H1 (cell line): ENCODE data around the gene MAML3. TPM values are rescaled to one million over a fixed set of nuclear protein-coding genes. Genes with fewer than 3 reads are reported as not detected.

Experiments
- CTCF ChIA-PET: fragments of 300-600 bp; sonication (Branson Sonifier 250); formaldehyde crosslinking; loops from one replicate; lab custom pipeline; 2021; ENCODE audit not compliant: partially characterized antibody; lab: Charles Lee
- POLR2A ChIA-PET: fragments of 300-600 bp; sonication (Branson Sonifier 250); formaldehyde crosslinking; loops from one replicate; lab custom pipeline; 2021; ENCODE audit warnings: inconsistent platforms; ENCODE audit not compliant: partially characterized antibody; lab: Charles Lee
- DNase-seq, 2 experiments: peaks; one replicate each; pipeline versions ENCODE4 v3.0.0 to v3.0.0-alpha.2; 2010 to 2022; ENCODE audit warnings: low spot score in 2 of 2, low read depth in 1 of 2, mixed read lengths in 1 of 2
- FAIRE-seq: peaks from 2 replicates; lab custom pipeline; 2011; peaks lifted over from hg19 to GRCh38; lab: Jason Lieb, UNC
- H2AFZ ChIP-seq: 2 replicates; pipeline ENCODE4 v1.8.1; 2012; ENCODE audit warnings: low read length, inconsistent platforms
- H2AK5ac ChIP-seq: 2 replicates; pipeline ENCODE4 v1.6.1; 2013; ENCODE audit warnings: low read depth, low read length
- H2BK120ac ChIP-seq: replicated peaks from 2 replicates; pipeline ENCODE3; 2013; ENCODE audit warnings: low read depth, low read length, inconsistent platforms
- H2BK12ac ChIP-seq: 2 replicates; pipeline ENCODE4 v1.6.1; 2013; ENCODE audit warnings: low read depth, low read length
- H2BK15ac ChIP-seq: 2 replicates; pipeline ENCODE4 v1.6.1; 2013; ENCODE audit warnings: low read length
- H2BK20ac ChIP-seq: 2 replicates; pipeline ENCODE4 v1.6.1; 2013; ENCODE audit warnings: low read length
- H2BK5ac ChIP-seq: 2 replicates; pipeline ENCODE4 v1.6.1; 2013; ENCODE audit warnings: low read depth, low read length
- H3K14ac ChIP-seq: 2 replicates; pipeline ENCODE4 v1.6.1; 2013; ENCODE audit warnings: inconsistent platforms; ENCODE audit not compliant: insufficient read length
- H3K18ac ChIP-seq: 2 replicates; pipeline ENCODE4 v1.6.1; 2013; ENCODE audit warnings: low read length; ENCODE audit errors: extremely low read depth
- H3K23ac ChIP-seq: 2 replicates; pipeline ENCODE4 v1.6.1; 2013; ENCODE audit warnings: inconsistent platforms; ENCODE audit not compliant: insufficient read length
- H3K23me2 ChIP-seq: 2 replicates; pipeline ENCODE4 v1.6.1; 2013; ENCODE audit warnings: low read depth, low read length
- H3K27ac ChIP-seq: 2 replicates; pipeline ENCODE4 v1.6.1; 2011; ENCODE audit warnings: low read depth, low read length, inconsistent platforms
- H3K27me3 ChIP-seq, 4 experiments: replicated peaks in 1 of 4; 1 replicate in 1 of 4; 2 replicates in 3 of 4; pipeline versions ENCODE4 v1.6.1 to v1.8.1; 2011 to 2013; ENCODE audit warnings: low read length in 3 of 4, mild to moderate bottlenecking in 3 of 4, inconsistent platforms in 2 of 4, mixed read lengths in 2 of 4, moderate library complexity in 1 of 4; ENCODE audit not compliant: control insufficient read depth in 3 of 4, insufficient read depth in 3 of 4; ENCODE audit errors: extremely low read depth in 1 of 4
- H3K36me3 ChIP-seq, 4 experiments: 2 replicates each; pipeline versions ENCODE4 v1.6.1 to v1.8.1; 2011 to 2013; ENCODE audit warnings: mild to moderate bottlenecking in 4 of 4, low read length in 3 of 4, moderate library complexity in 2 of 4, control low read depth in 1 of 4, inconsistent platforms in 1 of 4; ENCODE audit not compliant: insufficient read depth in 4 of 4, control insufficient read depth in 2 of 4
- H3K4ac ChIP-seq: replicated peaks from 2 replicates; pipeline ENCODE3; 2013; ENCODE audit warnings: low read length, low read depth, mixed read lengths, inconsistent platforms; ENCODE audit not compliant: insufficient read length
- H3K4me1 ChIP-seq, 4 experiments: replicated peaks in 1 of 4; 1 replicate in 1 of 4; 2 replicates in 3 of 4; pipeline versions ENCODE4 v1.6.1 to v1.8.1; 2011 to 2013; ENCODE audit warnings: low read length in 3 of 4, inconsistent platforms in 2 of 4, mixed read lengths in 1 of 4; ENCODE audit not compliant: insufficient read depth in 4 of 4, control insufficient read depth in 3 of 4
- H3K4me2 ChIP-seq, 2 experiments: 2 replicates each; pipeline versions ENCODE4 v1.6.1 to v1.8.1; 2011 to 2013; ENCODE audit warnings: low read depth in 2 of 2, low read length in 2 of 2, control low read depth in 1 of 2, inconsistent platforms in 1 of 2, mild to moderate bottlenecking in 1 of 2; ENCODE audit not compliant: insufficient read depth in 1 of 2
- H3K4me3 ChIP-seq, 4 experiments: fragments of 200-600, 300-600 bp in 1 of 4; sonication (generic), shearing (Covaris generic), sonication (Bioruptor Twin) in 1 of 4; 2 replicates each; pipeline versions ENCODE4 v1.5.1 to v1.8.1; 2011 to 2016; ENCODE audit warnings: low read length in 4 of 4, low read depth in 3 of 4, control low read depth in 2 of 4, inconsistent platforms in 2 of 4, mild to moderate bottlenecking in 2 of 4, mixed read lengths in 1 of 4, moderate library complexity in 1 of 4; ENCODE audit not compliant: insufficient read depth in 2 of 4; ENCODE audit errors: extremely low read depth in 1 of 4
- H3K56ac ChIP-seq: replicated peaks from 2 replicates; pipeline ENCODE3; 2013; ENCODE audit warnings: low read depth, mild to moderate bottlenecking, mixed read lengths, low read length, inconsistent platforms; ENCODE audit not compliant: insufficient read length
- H3K79me1 ChIP-seq: 2 replicates; pipeline ENCODE4 v1.6.1; 2013; ENCODE audit warnings: low read depth, low read length, control low read depth
- H3K79me2 ChIP-seq, 2 experiments: 2 replicates each; pipeline versions ENCODE4 v1.6.1 to v1.8.1; 2012 to 2013; ENCODE audit warnings: low read length in 2 of 2, mild to moderate bottlenecking in 2 of 2, inconsistent platforms in 1 of 2; ENCODE audit not compliant: insufficient read depth in 2 of 2, control insufficient read depth in 1 of 2
- H3K9ac ChIP-seq, 4 experiments: replicated peaks in 1 of 4; 1 replicate in 1 of 4; 2 replicates in 3 of 4; pipeline versions ENCODE4 v1.6.1 to v1.8.1; 2011 to 2013; ENCODE audit warnings: low read depth in 3 of 4, low read length in 3 of 4, control low read depth in 2 of 4, mild to moderate bottlenecking in 2 of 4, moderate library complexity in 2 of 4, inconsistent platforms in 1 of 4; ENCODE audit errors: extremely low read depth in 1 of 4
- H3K9me3 ChIP-seq, 2 experiments: 2 replicates each; pipeline versions ENCODE4 v1.6.1 to v1.8.1; 2012 to 2013; ENCODE audit warnings: mild to moderate bottlenecking in 2 of 2, moderate library complexity in 2 of 2, control low read depth in 1 of 2, inconsistent platforms in 1 of 2, low read depth in 1 of 2, low read length in 1 of 2, mixed read lengths in 1 of 2; ENCODE audit not compliant: insufficient read depth in 2 of 2
- H4K20me1 ChIP-seq, 2 experiments: replicated peaks in 1 of 2; 2 replicates each; pipeline versions ENCODE3 to v1.8.1; 2011 to 2013; ENCODE audit warnings: inconsistent platforms in 2 of 2, low read length in 2 of 2, mild to moderate bottlenecking in 1 of 2; ENCODE audit not compliant: insufficient read depth in 2 of 2, control insufficient read depth in 1 of 2
- H4K5ac ChIP-seq: 2 replicates; pipeline ENCODE4 v1.6.1; 2013; ENCODE audit warnings: low read length, low read depth, mixed read lengths, inconsistent platforms; ENCODE audit not compliant: insufficient read length
- H4K8ac ChIP-seq: 2 replicates; pipeline ENCODE4 v1.8.0; 2013; ENCODE audit warnings: mild to moderate bottlenecking, moderate library complexity, low read length, inconsistent platforms; ENCODE audit not compliant: insufficient read depth; ENCODE audit errors: extremely low read depth
- H4K91ac ChIP-seq: replicated peaks from 2 replicates; pipeline ENCODE3; 2013; ENCODE audit warnings: low read length, mixed read lengths, inconsistent platforms; ENCODE audit not compliant: insufficient read length
- CHD2 ChIP-seq: IDR thresholded peaks from 2 replicates; pipeline ENCODE4 v1.6.1; 2012; ENCODE audit warnings: low read length, improper control_type of control experiment
- EZH2 ChIP-seq: fragments of 200-600 bp; sonication (generic); IDR thresholded peaks from 2 replicates; pipeline ENCODE4 v1.7.1; 2012; ENCODE audit warnings: low read depth, mild to moderate bottlenecking, moderate library complexity, low read length, inconsistent platforms; ENCODE audit not compliant: severe bottlenecking
- ZNF274 ChIP-seq: IDR thresholded peaks from 2 replicates; pipeline ENCODE4 v1.7.0; 2012; ENCODE audit warnings: low read length, borderline replicate concordance; ENCODE audit errors: extremely low read depth
- WGBS, 2 experiments: shearing (Covaris generic) in 1 of 2; methylation state at CpG; one replicate each; pipeline versions ENCODE4 v1.1.6 to v1.1.7; 2013 to 2015; ENCODE audit warnings: low lambda C conversion rate in 2 of 2, mixed read lengths in 2 of 2, inconsistent platforms in 1 of 2, low coverage in 1 of 2, missing lambda C conversion rate in 1 of 2; ENCODE audit not compliant: insufficient replicate concordance in 2 of 2, insufficient coverage in 1 of 2, insufficient read length in 1 of 2; ENCODE audit errors: extremely low coverage in 1 of 2, missing lambda C conversion rate in 1 of 2; 5-methylcytosine and 5-hydroxymethylcytosine counted together
- polyA plus RNA-seq, 7 experiments: library from polyadenylated mRNA; depleted of rRNA in 3 of 7; stranded (reverse) in 5 of 7; unstranded in 2 of 7; fragments of >200 nt in 5 of 7; fragments of 200-250 nt in 2 of 7; gene quantifications; 1 replicate in 5 of 7; 2 replicates in 1 of 7; 4 replicates in 1 of 7; pipeline versions ENCODE4 v1.2.1 to v1.2.3, GENCODE V29; 2011 to 2013; ENCODE audit warnings: missing spikeins in 2 of 7, mixed read lengths in 2 of 7
- total RNA-seq: library from RNA; stranded (reverse); fragmentation: NEBNext Ultra II Directional; extraction: Animal tissue kit (Norgen Biotek cat#: 25700); gene quantifications from 2 replicates; pipeline ENCODE4 v1.2.1, GENCODE V29; 2021

MAML3 gene
- total and polyA plus RNA-seq, 2 of the 8 experiments (the other 6 are each of a cell fraction or from before 2014, with no cell fraction given), result 2.1 to 5.7 TPM

DNA sequence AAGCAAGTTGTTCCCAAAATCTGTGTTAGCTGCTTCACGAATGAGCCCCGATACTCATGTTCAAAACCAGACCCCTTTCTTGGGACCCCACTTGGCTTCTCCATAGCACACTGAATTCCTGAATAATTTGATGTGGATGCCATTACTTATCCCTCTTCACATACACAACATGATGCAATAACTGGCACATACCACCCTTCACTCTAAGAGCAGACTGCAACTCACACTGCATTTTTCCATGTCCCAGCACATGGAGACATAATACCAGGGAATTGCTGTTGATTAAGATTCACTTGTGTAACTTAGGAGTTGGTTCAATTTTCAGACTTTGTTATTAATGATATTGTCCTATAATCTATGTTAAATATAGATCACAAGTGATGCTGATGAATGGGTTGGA lies 213.4 kb downstream of the MAML3 start:
- H4K5ac ChIP-seq, result no peak overlapping the region
- no peak overlapping the region for H2BK120ac ChIP-seq
- H3K4me3 ChIP-seq, result no peak overlapping the region
- H3K4ac ChIP-seq, result no peak overlapping the region
- POLR2A ChIA-PET, result no interaction called here
- no peak overlapping the region for H3K4me2 ChIP-seq
- no peak for TF ChIP-seq ZNF274
- TF ChIP-seq EZH2, result no peak
- TF ChIP-seq CHD2, result no peak
- TF ChIP-seq, all 59 proteins: peak for 0
- 97% methylated on average over 2 of the region's 2 CpGs; no CpG with 5 or more reads in 1 of the 2 experiments for WGBS, 2 experiments
- Histone ChIP-seq H2BK20ac (no peak overlapping the region), H2BK12ac (no peak overlapping the region), H3K27ac (no peak overlapping the region), H4K20me1 (no peaks in the 10 kb centered on the region), H3K79me1 (no peaks in the 10 kb centered on the region), H3K79me2 (no peaks in the 10 kb centered on the region), H2BK5ac (no peak overlapping the region), H2AFZ (no peak overlapping the region), H3K9ac (no peak overlapping the region), H4K8ac (no peak overlapping the region), H3K56ac (no peak overlapping the region), H4K91ac (no peak overlapping the region), H3K14ac (no peak overlapping the region), H2BK15ac (no peak overlapping the region), H3K36me3 (no peaks in the 10 kb centered on the region), H3K23ac (no peak overlapping the region), H3K4me1 (peaks cover 0 to 4% (median 0%) of the 10 kb centered on the region in 4 experiments; a peak in 1 of 7 replicates), H3K23me2 (no peaks in the 10 kb centered on the region), H3K18ac (no peak overlapping the region), H3K9me3 (no peaks in the 10 kb centered on the region), H3K27me3 (no peaks in the 10 kb centered on the region), H2AK5ac (no peak overlapping the region)
- FAIRE-seq (no peak), DNase-seq (no peak)
- CTCF ChIA-PET, result interaction anchor here (0.8 kb wide), 1 partner anchor 11 kb away, joined by 3 read pairs; no protein-coding TSS in a partner anchor
